ENCODE results near the gene RHEBL1. TPM values are rescaled to one million over a fixed set of nuclear protein-coding genes. Genes with fewer than 3 reads are reported as not detected.

Gene RHEBL1
- total RNA-seq, 1 experiment from 2014 or later = 8.8 TPM

DNA sequence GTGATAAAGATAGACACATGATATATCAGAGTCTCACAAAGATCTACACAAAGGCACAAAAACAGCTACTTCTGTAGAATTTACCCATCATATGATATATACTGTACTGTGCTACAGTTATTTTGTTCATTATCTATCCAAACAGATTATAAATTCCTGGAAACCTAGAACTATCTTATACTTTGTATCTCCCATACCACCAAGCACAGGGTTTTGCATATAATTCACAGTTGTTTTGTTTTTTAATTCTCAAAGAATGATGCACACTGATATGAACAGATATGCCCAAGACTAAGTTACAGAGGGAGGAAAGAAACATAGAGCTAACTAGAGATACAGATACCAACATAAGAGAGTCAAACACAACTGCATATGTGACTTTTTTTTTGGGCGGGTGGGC lies 54.6 kb downstream of the RHEBL1 start:
- Histone ChIP-seq H3K27me3 (no peaks in the 10 kb centered on the region), H3K27ac (no peak overlapping the region), H3K36me3 (no peaks in the 10 kb centered on the region), H3K4me1 (peaks cover 22% of the 10 kb centered on the region), H3K9me3 (replicated peaks) (no peaks in the 10 kb centered on the region), H3K4me3 (no peak overlapping the region)
- DNase-seq = no peak

Other genes with a start within 250 kb of the RHEBL1 start
- 153 and 167 TPM in 2 replicates for gene DDX23, start 217.8 kb downstream of the RHEBL1 start, total RNA-seq (2014; rRNA removed; shearing (Covaris generic))
- gene RND1, start 204.1 kb downstream of the RHEBL1 start, total RNA-seq (2014; rRNA removed; shearing (Covaris generic)) = 0.10 and 0.43 TPM in 2 replicates
- gene FKBP11, start 144.5 kb downstream of the RHEBL1 start, total RNA-seq (2014; rRNA removed; shearing (Covaris generic)) = 6.5 and 8.6 TPM in 2 replicates
- 80.9 and 82.1 TPM in 2 replicates for gene ARF3, start 112.5 kb downstream of the RHEBL1 start, total RNA-seq (2014; rRNA removed; shearing (Covaris generic))
- gene WNT10B, start 98.2 kb downstream of the RHEBL1 start, total RNA-seq (2014; rRNA removed; shearing (Covaris generic)) = 2.8 and 3.0 TPM in 2 replicates
- not detected in 2 replicates for gene WNT1, start 91.7 kb downstream of the RHEBL1 start, total RNA-seq (2014; rRNA removed; shearing (Covaris generic))
- 5.0 and 5.5 TPM in 2 replicates for gene DDN, start 70.6 kb downstream of the RHEBL1 start, total RNA-seq (2014; rRNA removed; shearing (Covaris generic))
- 37.1 and 43.0 TPM in 2 replicates for gene PRKAG1, start 51.2 kb downstream of the RHEBL1 start, total RNA-seq (2014; rRNA removed; shearing (Covaris generic))
- 30.1 and 31.2 TPM in 2 replicates for gene KMT2D, start 9.2 kb downstream of the RHEBL1 start, total RNA-seq (2014; rRNA removed; shearing (Covaris generic))
- gene DHH, start 24.8 kb upstream of the RHEBL1 start, total RNA-seq (2014; rRNA removed; shearing (Covaris generic)) = 0.04 and 0.13 TPM in 2 replicates
- 17.8 and 28.9 TPM in 2 replicates for gene LMBR1L, start 40.9 kb upstream of the RHEBL1 start, total RNA-seq (2014; rRNA removed; shearing (Covaris generic))
- 5,262 and 5,317 TPM in 2 replicates for gene TUBA1B, start 61.4 kb upstream of the RHEBL1 start, total RNA-seq (2014; rRNA removed; shearing (Covaris generic))
- gene TUBA1A, start 119.1 kb upstream of the RHEBL1 start, total RNA-seq (2014; rRNA removed; shearing (Covaris generic)) = 481 and 482 TPM in 2 replicates
- gene TUBA1C, start 195.1 kb upstream of the RHEBL1 start, total RNA-seq (2014; rRNA removed; shearing (Covaris generic)) = 396 and 398 TPM in 2 replicates
- gene PRPH, start 225.2 kb upstream of the RHEBL1 start, total RNA-seq (2014; rRNA removed; shearing (Covaris generic)) = 1.7 and 3.9 TPM in 2 replicates